Breast epithelium (tissue), 4 donors: Measurements from ENCODE around the gene ITGB1BP1. TPM values are rescaled to one million over a fixed set of nuclear protein-coding genes. Genes with fewer than 3 reads are reported as not detected.

Experiments used
- DNase-seq, 2 donors: peaks; one replicate each; pipeline ENCODE4 v3.0.0-alpha.2; 2019; ENCODE audit warnings: low spot score in 2 of 2
- H3K27ac ChIP-seq, 2 donors: fragments of 200-600 bp; sonication (generic) in 1 of 2; one replicate each; pipeline ENCODE4 v1.5.1; 2016 to 2019; ENCODE audit warnings: mild to moderate bottlenecking in 1 of 2
- H3K27me3 ChIP-seq, 2 donors: fragments of 200-600 bp; sonication (generic) in 1 of 2; one replicate each; pipeline versions ENCODE4 v1.5.1 to v1.6.0; 2017 to 2019; ENCODE audit warnings: control low read depth in 1 of 2, mild to moderate bottlenecking in 1 of 2
- H3K36me3 ChIP-seq: fragments of 200-600 bp; one replicate; pipeline ENCODE4 v1.5.1; 2019
- H3K4me1 ChIP-seq, 2 donors: fragments of 200-600 bp; sonication (generic); one replicate each; pipeline ENCODE4 v1.5.1; 2016 to 2019; ENCODE audit warnings: control low read depth in 1 of 2
- H3K4me3 ChIP-seq, 3 donors: fragments of 200-600 bp; sonication (generic); 1 replicate in 2 of 3; 2 replicates in 1 of 3; pipeline ENCODE4 v1.5.1; 2016 to 2019; ENCODE audit warnings: mild to moderate bottlenecking in 3 of 3, moderate library complexity in 2 of 3
- H3K9me3 ChIP-seq, 2 donors: fragments of 200-600 bp; sonication (generic) in 1 of 2; one replicate each; pipeline ENCODE4 v1.5.1; 2016 to 2019; ENCODE audit warnings: control low read depth in 1 of 2
- POLR2A ChIP-seq: fragments of 450-650 bp; IDR thresholded peaks from one replicate; pipeline ENCODE4 v1.6.1; 2016; ENCODE audit warnings: antibody characterized with exemption, mild to moderate bottlenecking, moderate library complexity
- POLR2AphosphoS5 ChIP-seq, 3 donors: sonication (generic); formaldehyde crosslinking; IDR thresholded peaks; one replicate each; pipeline ENCODE4 v1.6.1; 2017; ENCODE audit warnings: antibody characterized with exemption in 3 of 3
- intact Hi-C: fragments of 100-400 bp; cut with DNase I; formaldehyde crosslinking; loops from one replicate; pipeline ENCODE4 v1.15.1; 2023; ENCODE audit warnings: low total_unique reads
- total RNA-seq, 3 donors: library from RNA; depleted of rRNA; stranded (reverse); fragments of >200 nt; gene quantifications; one replicate each; pipeline ENCODE4 v1.1.0, GENCODE V29; 2016
- TF ChIP-seq, protein P1 (sequence below), 3 donors: fragments of 450-650 bp; IDR thresholded peaks; one replicate each; pipeline ENCODE4 v1.5.1; 2016 to 2017; ENCODE audit warnings: antibody characterized with exemption in 3 of 3, mild to moderate bottlenecking in 3 of 3, moderate library complexity in 3 of 3

ITGB1BP1 gene
- total RNA-seq, 3 donors from 2014 or later, result 35.7 to 271 (median 63.3) TPM

DNA sequence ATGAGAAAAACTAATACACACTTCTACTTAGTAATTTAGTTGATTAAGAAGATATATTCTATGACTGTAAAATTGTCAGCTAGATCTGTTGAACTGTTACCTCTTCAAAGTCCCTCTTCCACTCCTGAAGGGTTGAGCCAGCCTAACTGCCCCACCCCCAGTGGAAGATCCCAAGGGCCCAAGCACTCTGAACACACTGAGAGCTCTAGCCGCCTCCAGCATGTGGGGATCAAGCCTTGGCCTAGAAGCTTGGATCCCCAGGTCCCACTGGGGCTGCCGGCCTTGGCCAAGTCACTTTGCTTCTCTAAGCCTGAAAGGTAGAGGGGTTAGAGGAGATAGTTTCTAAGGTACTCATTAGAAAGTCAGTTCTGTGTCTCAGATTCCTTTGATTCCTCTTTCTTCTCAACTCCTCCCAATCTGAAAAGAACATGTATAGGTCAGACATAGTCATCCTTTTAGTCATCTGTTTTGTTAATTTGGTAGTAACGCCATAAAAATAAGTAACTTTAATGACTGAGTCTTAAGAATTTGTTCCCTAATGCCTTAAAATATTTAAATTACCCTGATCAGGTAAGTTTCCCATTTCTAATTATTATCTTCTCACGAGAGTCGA is 5.7 kb upstream of the ITGB1BP1 start:
- intact Hi-C loops, result no loop called here
- no peaks in the 10 kb centered on the region for H3K9me3 ChIP-seq

DNA sequence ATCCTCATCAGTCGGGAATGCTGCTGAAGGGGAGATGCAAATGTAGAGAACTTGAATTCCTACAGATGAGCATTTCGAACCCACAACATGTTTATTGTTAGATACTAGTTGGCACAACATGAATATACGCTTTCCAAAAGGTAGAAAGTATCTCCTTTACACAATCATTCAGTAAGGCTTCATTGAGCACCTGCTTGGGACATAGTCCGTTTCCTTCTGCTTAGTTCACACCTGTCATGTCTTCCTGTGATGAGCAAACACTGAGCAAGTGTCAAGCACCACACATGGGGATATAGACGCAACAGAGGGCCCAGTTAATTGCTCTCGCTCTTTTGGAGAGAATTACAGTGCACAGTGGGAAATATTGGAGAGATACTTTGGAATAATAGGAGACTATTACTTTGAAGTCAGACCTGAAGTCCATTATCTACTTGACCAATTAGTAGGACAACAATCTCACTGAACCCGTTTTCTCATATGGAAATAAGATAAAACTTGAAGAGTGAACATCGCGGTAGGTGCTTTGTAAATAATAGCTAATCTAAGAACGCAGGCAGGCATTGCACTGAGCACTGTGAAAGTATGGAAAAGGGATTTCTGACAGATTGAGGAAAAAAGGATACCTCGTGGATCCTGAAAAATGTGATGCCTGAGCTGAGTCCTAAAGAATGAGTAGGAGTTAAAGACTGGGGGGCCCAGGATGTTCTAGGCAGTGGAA is 1.3 kb upstream of the ITGB1BP1 start:
- intact Hi-C loops, result no loop called here
- no peak overlapping the region for H3K27ac ChIP-seq
- TF ChIP-seq POLR2A (no peak), POLR2AphosphoS5 (IDR thresholded peaks at IDR 0.05) (no peak)
- TF ChIP-seq, protein P1, sequence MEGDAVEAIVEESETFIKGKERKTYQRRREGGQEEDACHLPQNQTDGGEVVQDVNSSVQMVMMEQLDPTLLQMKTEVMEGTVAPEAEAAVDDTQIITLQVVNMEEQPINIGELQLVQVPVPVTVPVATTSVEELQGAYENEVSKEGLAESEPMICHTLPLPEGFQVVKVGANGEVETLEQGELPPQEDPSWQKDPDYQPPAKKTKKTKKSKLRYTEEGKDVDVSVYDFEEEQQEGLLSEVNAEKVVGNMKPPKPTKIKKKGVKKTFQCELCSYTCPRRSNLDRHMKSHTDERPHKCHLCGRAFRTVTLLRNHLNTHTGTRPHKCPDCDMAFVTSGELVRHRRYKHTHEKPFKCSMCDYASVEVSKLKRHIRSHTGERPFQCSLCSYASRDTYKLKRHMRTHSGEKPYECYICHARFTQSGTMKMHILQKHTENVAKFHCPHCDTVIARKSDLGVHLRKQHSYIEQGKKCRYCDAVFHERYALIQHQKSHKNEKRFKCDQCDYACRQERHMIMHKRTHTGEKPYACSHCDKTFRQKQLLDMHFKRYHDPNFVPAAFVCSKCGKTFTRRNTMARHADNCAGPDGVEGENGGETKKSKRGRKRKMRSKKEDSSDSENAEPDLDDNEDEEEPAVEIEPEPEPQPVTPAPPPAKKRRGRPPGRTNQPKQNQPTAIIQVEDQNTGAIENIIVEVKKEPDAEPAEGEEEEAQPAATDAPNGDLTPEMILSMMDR (IDR thresholded peaks at IDR 0.05), result no peak

More for the DNA sequence above, 5.7 kb upstream of the ITGB1BP1 start:
- Histone ChIP-seq H3K27me3 (no peaks in the 10 kb centered on the region), H3K4me1 (peaks cover 0 to 11% of the 10 kb centered on the region in 2 donors), H3K36me3 (no peaks in the 10 kb centered on the region), H3K27ac (no peak overlapping the region), H3K4me3 (no peak overlapping the region)
- no peak for TF ChIP-seq POLR2AphosphoS5 (IDR thresholded peaks at IDR 0.05)
- TF ChIP-seq, protein P1 (IDR thresholded peaks at IDR 0.05), result no peak
- TF ChIP-seq POLR2A, result no peak
- no peak for DNase-seq

DNA sequence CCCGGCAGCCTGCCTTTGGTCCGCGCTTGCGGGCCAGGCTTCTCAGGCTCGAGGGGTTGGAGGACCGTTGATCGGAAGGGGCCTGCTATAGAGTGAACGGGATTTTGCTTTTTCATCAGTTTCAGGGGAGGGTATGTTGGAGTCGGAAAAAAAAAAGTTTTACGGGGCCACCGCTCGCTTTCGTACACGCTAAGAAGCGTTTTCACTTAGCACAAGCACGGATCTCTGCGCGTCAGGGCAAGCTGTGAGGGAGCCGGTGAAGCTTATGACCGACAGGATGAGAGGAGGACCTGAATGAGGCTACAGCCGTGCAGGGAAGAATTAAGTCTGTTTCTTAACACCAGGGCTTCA is 569 bp upstream of the ITGB1BP1 start:
- H3K4me3 ChIP-seq, result peak overlapping the region; percentile 81 to 97 (median 91)
- TF ChIP-seq, protein P1 (IDR thresholded peaks at IDR 0.05), result no peak
- no peak for TF ChIP-seq POLR2A
- no peaks in the 10 kb centered on the region for H3K27me3 ChIP-seq
- H3K4me1 ChIP-seq, result peaks cover 0 to 19% of the 10 kb centered on the region in 2 donors
- peak overlapping the region; percentile 88 to 93 for H3K27ac ChIP-seq
- H3K9me3 ChIP-seq, result no peaks in the 10 kb centered on the region
- DNase-seq, result no peak
- intact Hi-C loops, result no loop called here
- no peaks in the 10 kb centered on the region for H3K36me3 ChIP-seq

More for the DNA sequence above, 1.3 kb upstream of the ITGB1BP1 start:
- no peaks in the 10 kb centered on the region for H3K27me3 ChIP-seq
- no peak for DNase-seq
- H3K4me1 ChIP-seq, result peaks cover 0 to 19% of the 10 kb centered on the region in 2 donors
- H3K4me3 ChIP-seq, result peak overlapping the region; percentile 81 to 97 (median 91)
- no peaks in the 10 kb centered on the region for H3K9me3 ChIP-seq
- H3K36me3 ChIP-seq, result no peaks in the 10 kb centered on the region

DNA sequence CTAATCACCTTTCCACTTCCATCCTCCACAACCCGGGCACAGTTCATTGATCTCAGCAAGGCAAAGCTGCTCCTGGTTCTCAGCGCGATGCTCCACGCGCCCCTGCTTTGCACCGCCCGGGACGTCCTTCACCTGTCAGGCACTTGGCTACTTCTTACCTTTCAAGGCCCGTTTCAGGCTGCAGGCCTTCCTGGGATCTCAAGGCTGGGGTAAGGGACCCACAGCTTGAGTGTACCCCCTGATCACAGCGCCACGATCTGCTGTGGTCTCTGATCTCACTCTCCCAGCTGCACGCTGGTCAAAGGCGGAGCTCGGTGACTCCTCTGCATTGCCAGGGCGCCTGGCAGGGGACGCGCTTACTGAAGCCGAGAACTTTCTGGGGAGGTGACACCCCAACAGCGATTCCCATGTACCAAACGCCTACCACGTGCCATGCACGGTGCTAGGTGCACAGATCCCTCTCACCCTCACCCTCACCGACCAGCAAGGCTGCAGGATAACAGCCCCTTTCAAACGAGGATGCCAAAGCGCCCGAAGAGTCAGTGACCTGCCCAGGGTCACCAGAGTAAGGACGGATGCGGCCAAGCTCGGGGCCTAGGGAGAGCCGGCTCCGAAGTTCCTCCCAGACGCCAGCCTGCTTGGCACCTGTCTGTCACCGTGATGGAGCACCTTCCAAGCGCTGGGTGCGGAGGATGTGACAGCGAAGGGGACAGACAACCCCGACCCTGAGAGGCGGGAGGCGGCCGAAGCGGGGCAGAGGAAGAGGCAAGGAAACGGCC is 818 bp downstream of the ITGB1BP1 start:
- no peaks in the 10 kb centered on the region for H3K27me3 ChIP-seq
- peaks cover 0 to 19% of the 10 kb centered on the region in 2 donors for H3K4me1 ChIP-seq
- H3K27ac ChIP-seq, result peak overlapping the region; percentile 88 to 93
- no peak for TF ChIP-seq POLR2A
- DNase-seq, result no peak
- peak overlapping the region; percentile 81 to 97 (median 91) for H3K4me3 ChIP-seq
- intact Hi-C loops, result no loop called here
- H3K36me3 ChIP-seq, result no peaks in the 10 kb centered on the region
- no peaks in the 10 kb centered on the region for H3K9me3 ChIP-seq

DNA sequence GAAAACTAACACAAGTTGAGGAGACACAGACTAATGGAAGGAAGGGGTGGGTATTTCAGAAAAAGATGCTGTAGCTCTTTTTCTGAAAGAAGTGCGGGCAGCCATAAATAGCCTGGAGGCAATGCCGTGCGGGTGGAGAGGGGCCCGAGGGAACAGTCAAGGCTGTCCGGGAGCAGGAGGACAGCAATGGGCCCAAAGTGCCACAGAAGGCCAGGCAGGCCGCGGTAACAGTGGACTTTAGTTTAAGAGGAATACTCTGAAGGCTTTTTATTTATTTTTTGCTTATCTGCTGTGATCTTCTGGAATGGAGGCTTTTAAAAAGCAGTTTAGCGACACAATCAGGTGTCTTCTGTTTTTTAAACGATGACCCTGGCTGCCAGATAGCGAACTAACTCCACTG is 2.8 kb downstream of the ITGB1BP1 start:
- H3K9me3 ChIP-seq, result no peaks in the 10 kb centered on the region
- H3K4me1 ChIP-seq, result peaks cover 0 to 19% of the 10 kb centered on the region in 2 donors
- intact Hi-C loops, result no loop called here
- no peak overlapping the region for H3K4me3 ChIP-seq
- TF ChIP-seq, protein P1 (IDR thresholded peaks at IDR 0.05), result no peak
- TF ChIP-seq POLR2A (no peak), POLR2AphosphoS5 (IDR thresholded peaks at IDR 0.05) (no peak)
- H3K36me3 ChIP-seq, result no peaks in the 10 kb centered on the region
- H3K27me3 ChIP-seq, result no peaks in the 10 kb centered on the region
- DNase-seq, result no peak
- no peak overlapping the region for H3K27ac ChIP-seq
